Neural cell (in vitro differentiated cells): Measurements from ENCODE around the gene IP6K3. TPM values are rescaled to one million over a fixed set of nuclear protein-coding genes. Genes with fewer than 3 reads are reported as not detected.

Experiments used
- H2AFZ ChIP-seq: fragments of 200-600, 300-800 bp; sonication (generic), shearing (Covaris generic); 2 replicates; pipeline ENCODE4 v1.6.0; 2014; ENCODE audit warnings: low read depth, mild to moderate bottlenecking, antibody characterized with exemption, low read length, moderate library complexity
- H3F3A ChIP-seq: fragments of 200-600 bp; shearing (Covaris generic); 2 replicates; pipeline ENCODE4 v1.6.1; 2016; ENCODE audit warnings: mild to moderate bottlenecking, moderate library complexity, mixed read lengths, antibody characterized with exemption, low read length; ENCODE audit not compliant: insufficient read depth, poor library complexity, severe bottlenecking
- H3K27ac ChIP-seq: fragments of 200-600, 300-800 bp; sonication (generic), shearing (Covaris generic); 2 replicates; pipeline ENCODE4 v1.5.1; 2014; ENCODE audit warnings: mild to moderate bottlenecking, low read length, moderate library complexity
- H3K27me3 ChIP-seq: fragments of 300-800, 200-600 bp; sonication (generic), shearing (Covaris generic); 2 replicates; pipeline ENCODE4 v1.6.0; 2014; ENCODE audit warnings: mild to moderate bottlenecking, low read depth, low read length, moderate library complexity; ENCODE audit not compliant: insufficient read depth
- H3K36me3 ChIP-seq: fragments of 300-800, 200-600 bp; sonication (generic), shearing (Covaris generic); 2 replicates; pipeline ENCODE4 v1.5.1; 2014; ENCODE audit warnings: mild to moderate bottlenecking, antibody characterized with exemption, low read length, moderate library complexity; ENCODE audit not compliant: insufficient read depth
- H3K4me2 ChIP-seq: fragments of 300-800, 200-600 bp; sonication (generic), shearing (Covaris generic); 2 replicates; pipeline ENCODE4 v1.6.0; 2014; ENCODE audit warnings: mild to moderate bottlenecking, low read length
- H3K4me3 ChIP-seq: fragments of 300-800, 200-600 bp; sonication (generic), shearing (Covaris generic); 2 replicates; pipeline ENCODE4 v1.5.1; 2014; ENCODE audit warnings: mild to moderate bottlenecking, low read length, moderate library complexity
- H3K79me2 ChIP-seq: fragments of 200-600 bp; shearing (Covaris generic); replicated peaks from 2 replicates; pipeline ENCODE4 v1.6.0; 2014; ENCODE audit warnings: mild to moderate bottlenecking, low read length, moderate library complexity; ENCODE audit not compliant: insufficient read depth
- H3K9ac ChIP-seq: fragments of 300-800, 200-600 bp; sonication (generic), shearing (Covaris generic); 2 replicates; pipeline ENCODE4 v1.6.1; 2016; ENCODE audit warnings: mild to moderate bottlenecking, low read length, mixed read lengths
- H3K9me2 ChIP-seq: fragments of 200-600 bp; shearing (Covaris generic); 2 replicates; pipeline ENCODE4 v1.6.1; 2016; ENCODE audit warnings: mild to moderate bottlenecking, low read length, mixed read lengths; ENCODE audit not compliant: insufficient read depth
- H3K9me3 ChIP-seq: fragments of 200-600, 300-800 bp; sonication (generic), shearing (Covaris generic); 2 replicates; pipeline ENCODE4 v1.6.1; 2016; ENCODE audit warnings: mild to moderate bottlenecking, mixed run types, low read length, moderate library complexity, mixed read lengths
- H4K20me1 ChIP-seq: fragments of 200-600 bp; shearing (Covaris generic); 2 replicates; pipeline ENCODE4 v1.6.1; 2016; ENCODE audit warnings: mild to moderate bottlenecking, mixed run types; ENCODE audit not compliant: insufficient read depth
- EP300 ChIP-seq: fragments of 450-650 bp; conservative IDR thresholded peaks from 2 replicates; pipeline ENCODE4 v1.6.1; 2014; ENCODE audit warnings: antibody characterized with exemption, mild to moderate bottlenecking, moderate library complexity; ENCODE audit not compliant: poor library complexity, severe bottlenecking
- EZH2 ChIP-seq: fragments of 200-600, 300-800 bp; shearing (Covaris generic), sonication (generic); IDR thresholded peaks from 2 replicates; pipeline ENCODE4 v1.6.1; 2014; ENCODE audit warnings: antibody characterized with exemption, low read length, borderline replicate concordance, mild to moderate bottlenecking; ENCODE audit not compliant: insufficient read depth, poor library complexity, severe bottlenecking
- MXI1 ChIP-seq: fragments of 450-650 bp; conservative IDR thresholded peaks from 2 replicates; pipeline ENCODE4 v1.6.1; 2014; ENCODE audit warnings: antibody characterized with exemption, mild to moderate bottlenecking; ENCODE audit not compliant: poor library complexity, severe bottlenecking
- POLR2AphosphoS5 ChIP-seq: IDR thresholded peaks from 2 replicates; pipeline ENCODE4 v1.6.1; 2012
- RAD21 ChIP-seq: fragments of 450-650 bp; conservative IDR thresholded peaks from 2 replicates; pipeline ENCODE4 v1.6.1; 2014; ENCODE audit warnings: antibody characterized with exemption, mild to moderate bottlenecking, moderate library complexity
- SMC3 ChIP-seq: fragments of 450-650 bp; conservative IDR thresholded peaks from 2 replicates; pipeline ENCODE4 v1.6.1; 2014; ENCODE audit warnings: antibody characterized with exemption, mild to moderate bottlenecking, moderate library complexity; ENCODE audit not compliant: poor library complexity
- TAF1 ChIP-seq: IDR thresholded peaks from 2 replicates; pipeline ENCODE4 v1.6.1; 2012; ENCODE audit warnings: low read depth
- polyA plus RNA-seq: library from polyadenylated mRNA; depleted of rRNA; stranded (reverse); fragments of >200 nt; gene quantifications from 2 replicates; pipeline ENCODE4 v1.2.3, GENCODE V29; 2014
- TF ChIP-seq, protein P1 (sequence below): IDR thresholded peaks from 2 replicates; pipeline ENCODE4 v1.6.1; 2012; ENCODE audit warnings: borderline replicate concordance
- TF ChIP-seq, protein P2 (sequence below): fragments of 450-650 bp; IDR thresholded peaks from 2 replicates; pipeline ENCODE4 v1.5.1; 2014; ENCODE audit warnings: antibody characterized with exemption, mild to moderate bottlenecking, moderate library complexity; ENCODE audit not compliant: poor library complexity, severe bottlenecking

IP6K3 gene
- polyA plus RNA-seq, 1 donor from 2014 or later: not detected

DNA sequence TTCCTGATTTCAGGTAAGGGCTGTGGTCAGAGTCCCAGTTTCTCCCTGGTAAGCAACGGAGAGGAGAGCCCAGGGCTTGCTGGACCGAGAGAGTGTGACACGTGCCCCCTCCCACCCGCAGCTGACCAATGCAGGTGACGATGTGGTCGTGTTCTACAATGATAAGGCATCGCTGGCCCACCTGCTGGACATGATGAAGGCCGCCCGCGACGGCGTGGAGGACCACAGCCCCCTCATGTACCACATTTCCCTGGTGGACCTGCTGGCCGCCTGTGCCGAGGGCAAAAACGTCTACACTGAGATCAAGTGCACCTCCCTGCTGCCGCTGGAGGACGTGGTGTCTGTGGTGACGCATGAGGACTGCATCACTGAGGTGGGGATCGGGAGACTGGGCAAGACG lies 66.9 kb downstream of the IP6K3 start:
- TF ChIP-seq MXI1 (no peak), RAD21 (no peak), EP300 (no peak), SMC3 (no peak), POLR2AphosphoS5 (no peak), TAF1 (no peak), EZH2 (no peak)
- TF ChIP-seq, protein P1, sequence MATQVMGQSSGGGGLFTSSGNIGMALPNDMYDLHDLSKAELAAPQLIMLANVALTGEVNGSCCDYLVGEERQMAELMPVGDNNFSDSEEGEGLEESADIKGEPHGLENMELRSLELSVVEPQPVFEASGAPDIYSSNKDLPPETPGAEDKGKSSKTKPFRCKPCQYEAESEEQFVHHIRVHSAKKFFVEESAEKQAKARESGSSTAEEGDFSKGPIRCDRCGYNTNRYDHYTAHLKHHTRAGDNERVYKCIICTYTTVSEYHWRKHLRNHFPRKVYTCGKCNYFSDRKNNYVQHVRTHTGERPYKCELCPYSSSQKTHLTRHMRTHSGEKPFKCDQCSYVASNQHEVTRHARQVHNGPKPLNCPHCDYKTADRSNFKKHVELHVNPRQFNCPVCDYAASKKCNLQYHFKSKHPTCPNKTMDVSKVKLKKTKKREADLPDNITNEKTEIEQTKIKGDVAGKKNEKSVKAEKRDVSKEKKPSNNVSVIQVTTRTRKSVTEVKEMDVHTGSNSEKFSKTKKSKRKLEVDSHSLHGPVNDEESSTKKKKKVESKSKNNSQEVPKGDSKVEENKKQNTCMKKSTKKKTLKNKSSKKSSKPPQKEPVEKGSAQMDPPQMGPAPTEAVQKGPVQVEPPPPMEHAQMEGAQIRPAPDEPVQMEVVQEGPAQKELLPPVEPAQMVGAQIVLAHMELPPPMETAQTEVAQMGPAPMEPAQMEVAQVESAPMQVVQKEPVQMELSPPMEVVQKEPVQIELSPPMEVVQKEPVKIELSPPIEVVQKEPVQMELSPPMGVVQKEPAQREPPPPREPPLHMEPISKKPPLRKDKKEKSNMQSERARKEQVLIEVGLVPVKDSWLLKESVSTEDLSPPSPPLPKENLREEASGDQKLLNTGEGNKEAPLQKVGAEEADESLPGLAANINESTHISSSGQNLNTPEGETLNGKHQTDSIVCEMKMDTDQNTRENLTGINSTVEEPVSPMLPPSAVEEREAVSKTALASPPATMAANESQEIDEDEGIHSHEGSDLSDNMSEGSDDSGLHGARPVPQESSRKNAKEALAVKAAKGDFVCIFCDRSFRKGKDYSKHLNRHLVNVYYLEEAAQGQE: no peak
- TF ChIP-seq, protein P2, sequence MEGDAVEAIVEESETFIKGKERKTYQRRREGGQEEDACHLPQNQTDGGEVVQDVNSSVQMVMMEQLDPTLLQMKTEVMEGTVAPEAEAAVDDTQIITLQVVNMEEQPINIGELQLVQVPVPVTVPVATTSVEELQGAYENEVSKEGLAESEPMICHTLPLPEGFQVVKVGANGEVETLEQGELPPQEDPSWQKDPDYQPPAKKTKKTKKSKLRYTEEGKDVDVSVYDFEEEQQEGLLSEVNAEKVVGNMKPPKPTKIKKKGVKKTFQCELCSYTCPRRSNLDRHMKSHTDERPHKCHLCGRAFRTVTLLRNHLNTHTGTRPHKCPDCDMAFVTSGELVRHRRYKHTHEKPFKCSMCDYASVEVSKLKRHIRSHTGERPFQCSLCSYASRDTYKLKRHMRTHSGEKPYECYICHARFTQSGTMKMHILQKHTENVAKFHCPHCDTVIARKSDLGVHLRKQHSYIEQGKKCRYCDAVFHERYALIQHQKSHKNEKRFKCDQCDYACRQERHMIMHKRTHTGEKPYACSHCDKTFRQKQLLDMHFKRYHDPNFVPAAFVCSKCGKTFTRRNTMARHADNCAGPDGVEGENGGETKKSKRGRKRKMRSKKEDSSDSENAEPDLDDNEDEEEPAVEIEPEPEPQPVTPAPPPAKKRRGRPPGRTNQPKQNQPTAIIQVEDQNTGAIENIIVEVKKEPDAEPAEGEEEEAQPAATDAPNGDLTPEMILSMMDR: no peak
- no peaks in the 10 kb centered on the region for H3K27me3 ChIP-seq
- no peaks in the 10 kb centered on the region for H3F3A ChIP-seq
- no peak overlapping the region for H3K9ac ChIP-seq
- H3K4me2 ChIP-seq: no peak overlapping the region
- H3K4me3 ChIP-seq: no peak overlapping the region
- H4K20me1 ChIP-seq: no peaks in the 10 kb centered on the region
- no peaks in the 10 kb centered on the region for H3K9me2 ChIP-seq
- no peaks in the 10 kb centered on the region for H3K36me3 ChIP-seq
- no peak overlapping the region for H2AFZ ChIP-seq
- H3K9me3 ChIP-seq: no peaks in the 10 kb centered on the region
- H3K79me2 ChIP-seq: no peaks in the 10 kb centered on the region
- no peak overlapping the region for H3K27ac ChIP-seq

DNA sequence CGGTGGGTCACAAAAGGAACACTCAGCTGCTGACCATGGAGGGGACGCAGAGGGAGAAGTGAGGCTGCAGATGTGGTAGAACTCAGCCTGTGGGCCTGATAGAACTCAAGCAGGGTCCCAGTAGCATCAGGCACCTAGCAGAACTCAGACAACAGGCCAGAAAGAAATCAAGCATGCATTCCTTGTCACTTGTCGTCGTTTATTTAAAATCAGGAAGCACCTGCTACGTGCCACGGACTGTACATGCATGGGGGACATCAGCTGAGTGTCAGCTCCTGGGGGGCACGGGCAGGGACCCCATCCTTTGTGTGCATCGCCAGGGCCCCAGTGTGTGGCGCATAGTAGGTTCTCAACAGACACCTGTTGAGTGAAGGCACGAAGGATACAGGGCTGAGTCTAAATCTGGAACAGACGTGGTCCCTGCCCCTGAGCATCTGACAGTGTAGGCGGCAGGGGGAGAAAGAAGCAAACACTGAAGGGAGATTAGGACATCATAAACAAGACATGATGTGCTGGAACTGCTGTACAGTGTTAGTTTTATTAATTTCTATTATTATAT lies 67.7 kb downstream of the IP6K3 start:
- no peak overlapping the region for H3K27ac ChIP-seq
- H4K20me1 ChIP-seq: no peaks in the 10 kb centered on the region
- H3K4me3 ChIP-seq: no peak overlapping the region
- no peaks in the 10 kb centered on the region for H3K79me2 ChIP-seq
- H3K36me3 ChIP-seq: no peaks in the 10 kb centered on the region
- no peaks in the 10 kb centered on the region for H3F3A ChIP-seq
- no peak overlapping the region for H2AFZ ChIP-seq
- TF ChIP-seq EP300 (no peak), SMC3 (no peak), RAD21 (no peak), MXI1 (no peak), TAF1 (no peak)
- TF ChIP-seq, protein P1: no peak
- TF ChIP-seq, protein P2: no peak
- no peak overlapping the region for H3K9ac ChIP-seq
- no peak overlapping the region for H3K4me2 ChIP-seq
- no peaks in the 10 kb centered on the region for H3K9me3 ChIP-seq
- no peaks in the 10 kb centered on the region for H3K27me3 ChIP-seq
- no peaks in the 10 kb centered on the region for H3K9me2 ChIP-seq
